ENCODE results near the gene PLB1. TPM values are rescaled to one million over a fixed set of nuclear protein-coding genes. Genes with fewer than 3 reads are reported as not detected.

The PLB1 gene
- total and polyA plus RNA-seq, 9 of the 15 experiments (the other 6 are each of a cell fraction or from before 2014, with no cell fraction given) = 0.01 to 0.09 (median 0.07) TPM; not detected in 2

- TF ChIP-seq CTCFL (IDR thresholded peaks at IDR 0.05; ENCODE audit: borderline replicate concordance, insufficient read depth, low read depth, low read length, poor library complexity, severe bottlenecking) (peak; percentile 55), SRSF9 (IDR thresholded peaks at IDR 0.05; ENCODE audit: borderline replicate concordance, low read depth, low read length) (no peak), TEAD4 (IDR thresholded peaks at IDR 0.05; ENCODE audit: low read length) (0 out of 2 replicates have a peak, but pooled peaks have one; percentile 25), TEAD4 (CRISPR knock-in tag; IDR thresholded peaks at IDR 0.05; ENCODE audit: borderline replicate concordance) (no peak), DACH1 (IDR thresholded peaks at IDR 0.05; ENCODE audit: partially characterized antibody) (peak; percentile 12), SMAD2 (IDR thresholded peaks at IDR 0.05; ENCODE audit: low read depth, low read length) (no peak), SIX5 (IDR thresholded peaks at IDR 0.05; ENCODE audit: borderline replicate concordance in 1 of 2, insufficient read depth in 1 of 2, low read depth in 1 of 2, low read length in 2 of 2) (no peak), L3MBTL2 (IDR thresholded peaks at IDR 0.05) (peak; percentile 38; the same call in 1 of the 2 replicates), E2F5 (CRISPR knock-in tag; IDR thresholded peaks at IDR 0.05) (no peak), RB1 (IDR thresholded peaks at IDR 0.05; ENCODE audit: low read depth) (peak; percentile 57), SMAD1 (IDR thresholded peaks at IDR 0.05; ENCODE audit: low read depth, low read length, partially characterized antibody) (no peak), EWSR1 (IDR thresholded peaks at IDR 0.05; ENCODE audit: borderline replicate concordance, low read depth, partially characterized antibody) (no peak), MAZ (CRISPR knock-in tag; conservative IDR thresholded peaks at IDR 0.05 in 1 of 2, IDR thresholded peaks at IDR 0.05 in 1 of 2) (peak in 1 of 2 experiments; percentile 41; a peak in 1 of 4 replicates), ETV5 (CRISPR knock-in tag; IDR thresholded peaks at IDR 0.05; ENCODE audit: low read depth) (no peak), PCBP2 (IDR thresholded peaks at IDR 0.05; ENCODE audit: low read depth, low read length, poor library complexity, severe bottlenecking) (no peak), ZBTB33 (CRISPR knock-in tag; IDR thresholded peaks at IDR 0.05) (0 out of 2 replicates have a peak, but pooled peaks have one; percentile 31)
Measured at GRCh38 chr2:28594332-28595108, 98.7 kb downstream of the PLB1 start (continued).

Data from K562 (cell line).